HEK293T (cell line): ENCODE results near the gene SCARB1.

Source experiments
- ARNT ChIP-seq: fragments of 450-650 bp; IDR thresholded peaks from 2 replicates; pipeline ENCODE4 v1.6.1; 2017; ENCODE audit warnings: mild to moderate bottlenecking
- BHLHE40 ChIP-seq: fragments of 450-650 bp; IDR thresholded peaks from 2 replicates; pipeline ENCODE4 v1.6.1; 2016; ENCODE audit warnings: mild to moderate bottlenecking, moderate library complexity, borderline replicate concordance
- ELF4 ChIP-seq: fragments of 450-650 bp; IDR thresholded peaks from 2 replicates; pipeline ENCODE4 v1.6.1; 2017; ENCODE audit warnings: antibody characterized with exemption
- FOXA1 ChIP-seq: fragments of 450-650 bp; IDR thresholded peaks from 2 replicates; pipeline ENCODE4 v1.6.1; 2016; ENCODE audit warnings: mild to moderate bottlenecking
- FOXK2 ChIP-seq: fragments of 450-650 bp; IDR thresholded peaks from 2 replicates; pipeline ENCODE4 v1.6.1; 2016; ENCODE audit warnings: mild to moderate bottlenecking
- FOXM1 ChIP-seq: fragments of 450-650 bp; IDR thresholded peaks from 2 replicates; pipeline ENCODE4 v1.6.1; 2017; ENCODE audit warnings: mild to moderate bottlenecking, borderline replicate concordance
- HDGF ChIP-seq: fragments of 450-650 bp; IDR thresholded peaks from 2 replicates; pipeline ENCODE4 v1.6.1; 2017; ENCODE audit warnings: antibody characterized with exemption, borderline replicate concordance
- LEF1 ChIP-seq: fragments of 450-650 bp; IDR thresholded peaks from 2 replicates; pipeline ENCODE4 v1.6.1; 2017; ENCODE audit warnings: mild to moderate bottlenecking, borderline replicate concordance
- NFRKB ChIP-seq: fragments of 450-650 bp; IDR thresholded peaks from 2 replicates; pipeline ENCODE4 v1.6.1; 2016; ENCODE audit warnings: mild to moderate bottlenecking, moderate library complexity
- SP1 ChIP-seq: fragments of 450-650 bp; IDR thresholded peaks from 2 replicates; pipeline ENCODE4 v1.6.1; 2017
- SUZ12 ChIP-seq: fragments of 450-650 bp; IDR thresholded peaks from 2 replicates; pipeline ENCODE4 v1.6.1; 2016; ENCODE audit warnings: mild to moderate bottlenecking
- TARDBP ChIP-seq: fragments of 450-650 bp; IDR thresholded peaks from 2 replicates; pipeline ENCODE4 v1.6.1; 2016
- ZNF384 ChIP-seq: fragments of 450-650 bp; IDR thresholded peaks from 2 replicates; pipeline ENCODE4 v1.6.1; 2016
- TF ChIP-seq, protein P1 (sequence below): fragments of 450-650 bp; IDR thresholded peaks from 2 replicates; pipeline ENCODE4 v1.6.1; 2016

DNA sequence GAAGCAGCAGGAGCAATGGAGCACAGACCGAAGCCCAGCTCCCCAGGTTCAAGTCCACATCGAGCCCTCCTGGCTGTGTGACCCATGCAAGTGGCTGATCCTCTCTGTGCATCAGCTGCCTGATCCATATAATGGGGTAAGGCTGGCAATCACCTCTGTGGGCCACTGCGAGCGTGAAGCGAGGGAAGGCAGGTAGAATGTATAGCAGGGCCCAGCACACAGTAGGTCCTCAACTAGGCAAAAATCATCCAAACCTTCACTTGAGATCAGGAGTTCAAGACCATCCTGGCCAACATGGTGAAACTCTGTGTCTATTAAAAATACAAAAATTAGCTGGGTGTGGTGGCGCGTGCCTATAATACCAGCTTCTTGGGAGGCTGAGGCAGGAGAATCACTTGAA lies 102.6 kb downstream of the SCARB1 start:
- TF ChIP-seq FOXM1 (no peak), ELF4 (no peak), ARNT (no peak), BHLHE40 (no peak), FOXA1 (no peak), FOXK2 (no peak), SP1 (no peak), TARDBP (no peak), SUZ12 (no peak), LEF1 (no peak), NFRKB (no peak), ZNF384 (no peak), HDGF (no peak)
- TF ChIP-seq, protein P1, sequence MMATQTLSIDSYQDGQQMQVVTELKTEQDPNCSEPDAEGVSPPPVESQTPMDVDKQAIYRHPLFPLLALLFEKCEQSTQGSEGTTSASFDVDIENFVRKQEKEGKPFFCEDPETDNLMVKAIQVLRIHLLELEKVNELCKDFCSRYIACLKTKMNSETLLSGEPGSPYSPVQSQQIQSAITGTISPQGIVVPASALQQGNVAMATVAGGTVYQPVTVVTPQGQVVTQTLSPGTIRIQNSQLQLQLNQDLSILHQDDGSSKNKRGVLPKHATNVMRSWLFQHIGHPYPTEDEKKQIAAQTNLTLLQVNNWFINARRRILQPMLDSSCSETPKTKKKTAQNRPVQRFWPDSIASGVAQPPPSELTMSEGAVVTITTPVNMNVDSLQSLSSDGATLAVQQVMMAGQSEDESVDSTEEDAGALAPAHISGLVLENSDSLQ = no peak
